Rectal smooth muscle tissue (tissue), 1 donor: ENCODE results near the gene KIF20A.
A peak's percentile ranks its signal among the peaks of the same experiment; 100 is the strongest.
"Not testable (repeated sequence)": the region's sequence is repeated elsewhere in the genome, so short reads cannot be mapped to it uniquely, and the experiment has no call there.

ENCODE experiments used
- H3K27ac ChIP-seq: one replicate; pipeline ENCODE4 v1.7.0; 2013; ENCODE audit warnings: low read depth, low read length, inconsistent platforms
- H3K27me3 ChIP-seq: one replicate; pipeline ENCODE4 v1.7.0; 2013; ENCODE audit warnings: low read length; ENCODE audit not compliant: control insufficient read depth, insufficient read depth
- H3K36me3 ChIP-seq: one replicate; pipeline ENCODE4 v1.7.0; 2013; ENCODE audit warnings: low read length; ENCODE audit not compliant: control insufficient read depth, insufficient read depth
- H3K4me1 ChIP-seq: one replicate; pipeline ENCODE4 v1.7.0; 2013; ENCODE audit warnings: low read length; ENCODE audit not compliant: control insufficient read depth, insufficient read depth
- H3K4me3 ChIP-seq: one replicate; pipeline ENCODE4 v1.7.0; 2013; ENCODE audit warnings: low read length
- H3K9ac ChIP-seq: one replicate; pipeline ENCODE4 v1.7.0; 2013; ENCODE audit warnings: low read length

Gene KIF20A

GRCh38 chr5:138193859-138194258, 14.9 kb downstream of the KIF20A start:
- not testable (repeated sequence) for H3K9ac ChIP-seq, H3K4me1 ChIP-seq, H3K27me3 ChIP-seq, H3K4me3 ChIP-seq, H3K27ac ChIP-seq
- H3K36me3 ChIP-seq = peaks cover 23% of the 10 kb centered on the region

- H3K27ac ChIP-seq = no peak overlapping the region
- H3K9ac ChIP-seq = no peak overlapping the region
Measured at GRCh38 chr5:138210985-138211384, 32.1 kb downstream of the KIF20A start.

DNA sequence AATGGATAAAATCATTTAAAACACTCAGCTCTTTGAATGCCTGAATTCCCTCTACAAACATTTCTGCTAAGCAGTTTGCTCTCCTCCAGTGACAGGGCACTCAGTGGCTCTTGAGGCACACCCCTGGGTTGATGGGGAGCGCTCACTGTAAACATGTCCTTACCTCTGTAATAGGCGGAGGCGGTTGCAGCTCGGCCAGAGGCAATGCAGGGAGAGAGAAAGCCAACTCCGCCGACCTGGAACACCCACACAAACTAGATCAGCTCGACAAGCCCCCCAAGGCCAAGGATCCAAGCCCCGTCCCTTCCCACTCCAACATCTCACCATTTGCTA, 33.9 kb downstream of the KIF20A start:
- Histone ChIP-seq H3K36me3 (no peaks in the 10 kb centered on the region), H3K9ac (peak overlapping the region; percentile 92), H3K27ac (peak overlapping the region; percentile 86), H3K4me1 (peaks cover 3% of the 10 kb centered on the region), H3K4me3 (peak overlapping the region; percentile 100), H3K27me3 (no peaks in the 10 kb centered on the region)

More at GRCh38 chr5:138210985-138211384, 32.1 kb downstream of the KIF20A start:
- Histone ChIP-seq H3K36me3 (no peaks in the 10 kb centered on the region), H3K27me3 (no peaks in the 10 kb centered on the region), H3K4me3 (no peak overlapping the region), H3K4me1 (peaks cover 3% of the 10 kb centered on the region)

DNA sequence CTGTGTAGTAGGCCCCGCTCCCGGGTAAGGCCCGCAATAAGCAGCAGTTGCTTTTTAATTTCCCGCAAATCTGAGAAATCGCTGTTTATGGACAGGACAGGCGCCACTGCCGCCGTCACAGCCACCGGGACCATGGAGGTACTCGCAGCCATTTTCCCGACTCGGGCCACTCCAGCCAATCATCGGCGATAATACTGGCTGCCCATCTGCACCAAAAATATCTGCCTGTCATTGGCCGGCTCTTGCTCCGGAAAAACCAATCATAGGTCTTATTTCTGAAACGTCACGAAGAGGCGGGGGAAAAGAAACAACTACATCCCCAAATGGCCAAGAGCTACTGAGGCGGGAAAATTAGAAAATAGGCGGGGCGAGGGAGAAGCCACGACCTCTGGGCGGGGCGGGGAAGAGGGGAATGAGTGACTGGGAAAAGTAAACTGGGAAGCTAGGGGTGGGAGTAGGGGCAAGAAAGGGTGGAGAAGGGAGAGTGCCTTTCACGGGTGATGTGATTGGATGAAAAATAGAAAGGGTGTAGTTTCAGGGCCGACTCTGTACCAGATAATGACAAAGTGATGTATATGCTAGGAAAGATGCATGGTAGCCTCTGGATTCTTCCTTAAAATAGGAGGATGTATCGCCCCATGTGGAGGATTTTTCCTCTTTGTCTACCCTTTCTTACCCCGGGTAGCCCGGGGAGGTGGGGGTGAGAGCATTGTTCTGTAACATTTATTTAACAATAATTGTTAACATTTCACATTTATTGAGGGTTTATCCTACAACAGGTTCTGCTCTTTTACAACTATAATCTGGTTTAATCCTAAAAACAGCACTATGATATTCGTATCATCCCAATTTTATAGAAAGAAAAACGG, 34.5 kb downstream of the KIF20A start, which contains the start of gene CDC23:
Gene CDC23 (minus strand): TSS at position 163 of the 869 bp plus-strand sequence. CDS start 11 bp downstream, at position 152.
- H3K27ac ChIP-seq = peak within 1 kb of the TSS; percentile 86
- no peaks in the 10 kb centered on the region for H3K36me3 ChIP-seq
- peak within 1 kb of the TSS; percentile 92 for H3K9ac ChIP-seq
- H3K4me1 ChIP-seq = peaks cover 3% of the 10 kb centered on the region
- no peaks in the 10 kb centered on the region for H3K27me3 ChIP-seq
- peak within 1 kb of the TSS; percentile 100 for H3K4me3 ChIP-seq

DNA sequence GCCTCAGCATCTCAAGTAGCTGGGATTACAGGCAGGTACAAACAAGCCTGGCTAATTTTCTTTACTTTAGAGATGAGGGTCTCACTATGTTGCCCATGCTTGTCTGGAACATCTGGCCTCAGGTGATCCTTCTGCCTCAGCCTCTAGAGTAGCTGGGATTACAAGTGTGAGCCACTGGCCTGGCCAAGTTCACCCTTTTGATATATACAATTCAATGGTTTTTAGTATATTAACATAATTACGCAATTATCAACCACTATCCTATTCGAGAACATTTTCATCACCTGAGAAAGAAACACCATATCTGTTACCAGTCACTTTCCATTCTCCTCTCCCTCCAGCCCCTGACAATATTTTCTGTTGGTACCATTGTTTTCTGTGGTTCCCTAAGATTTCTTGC, 37.9 kb downstream of the KIF20A start:
- no peaks in the 10 kb centered on the region for H3K36me3 ChIP-seq
- H3K4me3 ChIP-seq = no peak overlapping the region

GRCh38 chr5:138223532-138223931, 44.6 kb downstream of the KIF20A start:
- H3K4me3 ChIP-seq = no peak overlapping the region
- H3K27me3 ChIP-seq = no peaks in the 10 kb centered on the region
- no peak overlapping the region for H3K27ac ChIP-seq
- H3K4me1 ChIP-seq = no peaks in the 10 kb centered on the region
- no peak overlapping the region for H3K9ac ChIP-seq
- no peaks in the 10 kb centered on the region for H3K36me3 ChIP-seq

More for the DNA sequence above, 37.9 kb downstream of the KIF20A start:
- Histone ChIP-seq H3K27me3 (no peaks in the 10 kb centered on the region), H3K4me1 (peaks cover 3% of the 10 kb centered on the region), H3K9ac (no peak overlapping the region), H3K27ac (no peak overlapping the region)

DNA sequence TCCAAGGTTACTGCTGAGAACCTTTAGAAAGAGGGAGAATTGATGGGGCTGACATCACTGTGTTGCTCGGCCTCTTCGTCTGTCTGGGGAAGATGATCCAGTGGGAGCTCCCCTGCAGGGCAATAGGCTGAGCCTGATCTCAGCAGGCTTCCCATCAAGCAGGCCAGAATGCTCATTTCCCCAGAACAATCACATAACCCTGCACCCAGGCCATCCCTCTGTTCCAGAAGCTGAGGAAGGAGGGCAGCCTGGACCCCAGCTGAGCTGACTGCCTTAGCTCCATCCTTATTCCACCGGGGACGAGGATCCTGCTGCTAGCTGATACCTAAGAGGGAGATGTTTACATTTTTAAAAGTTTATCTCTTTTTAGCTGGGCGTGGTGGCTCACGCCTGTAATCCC, 45.8 kb downstream of the KIF20A start:
- Histone ChIP-seq H3K27ac (no peak overlapping the region), H3K27me3 (no peaks in the 10 kb centered on the region), H3K36me3 (no peaks in the 10 kb centered on the region), H3K4me3 (no peak overlapping the region), H3K4me1 (no peaks in the 10 kb centered on the region), H3K9ac (no peak overlapping the region)

GRCh38 chr5:138226910-138227309, 48.0 kb downstream of the KIF20A start:
- Histone ChIP-seq H3K4me1 (no peaks in the 10 kb centered on the region), H3K36me3 (no peaks in the 10 kb centered on the region)

DNA sequence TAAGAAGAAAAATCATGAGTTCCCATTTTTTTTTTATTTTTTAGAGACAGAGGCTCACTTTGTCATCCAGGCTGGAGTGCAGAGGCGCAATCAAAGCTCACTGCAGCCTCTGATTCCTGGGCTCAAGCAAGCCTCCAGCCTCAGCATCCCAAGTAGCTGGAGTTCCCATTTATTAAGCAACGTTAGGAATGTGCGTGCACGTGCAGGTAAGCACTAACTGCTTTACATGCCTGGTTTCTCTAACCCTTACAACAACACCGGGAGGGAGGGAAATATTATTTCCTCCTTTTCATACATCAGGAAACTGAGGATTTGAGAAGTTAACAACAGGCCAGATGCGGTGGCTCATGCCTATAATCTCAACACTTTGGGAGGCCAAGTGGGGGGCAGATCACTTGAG, 50.5 kb downstream of the KIF20A start:
- Histone ChIP-seq H3K9ac (no peak overlapping the region), H3K27ac (no peak overlapping the region), H3K36me3 (no peaks in the 10 kb centered on the region), H3K27me3 (no peaks in the 10 kb centered on the region), H3K4me3 (no peak overlapping the region), H3K4me1 (no peaks in the 10 kb centered on the region)

More at GRCh38 chr5:138226910-138227309, 48.0 kb downstream of the KIF20A start:
- Histone ChIP-seq H3K27me3 (no peaks in the 10 kb centered on the region), H3K4me3 (no peak overlapping the region), H3K27ac (no peak overlapping the region), H3K9ac (no peak overlapping the region)

DNA sequence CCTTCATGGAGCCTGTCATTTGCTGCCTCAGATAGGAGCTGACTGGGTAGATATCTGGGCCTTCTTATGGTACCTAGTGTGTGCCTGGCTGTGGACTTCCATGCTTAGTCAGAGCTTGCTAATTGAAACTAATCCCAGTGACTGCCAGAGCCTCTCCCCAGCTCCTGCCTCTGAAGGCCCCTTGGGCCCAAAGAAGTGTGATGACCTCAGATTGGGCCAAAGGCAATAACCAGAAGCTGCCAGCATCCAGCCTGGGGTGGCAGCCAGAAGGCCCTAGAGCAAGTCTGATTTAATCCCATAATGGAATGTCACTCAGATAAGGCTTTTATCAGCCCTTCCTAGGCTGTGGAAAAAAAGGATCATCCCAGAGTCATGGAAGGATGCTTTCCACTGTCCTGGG, 51.3 kb downstream of the KIF20A start:
- Histone ChIP-seq H3K36me3 (no peaks in the 10 kb centered on the region), H3K4me3 (no peak overlapping the region), H3K27me3 (no peaks in the 10 kb centered on the region), H3K9ac (no peak overlapping the region), H3K27ac (no peak overlapping the region), H3K4me1 (no peaks in the 10 kb centered on the region)

GRCh38 chr5:138230981-138231589, 52.2 kb downstream of the KIF20A start:
- H3K4me3 ChIP-seq = no peak overlapping the region
- H3K27ac ChIP-seq = no peak overlapping the region
- H3K4me1 ChIP-seq = no peaks in the 10 kb centered on the region
- no peak overlapping the region for H3K9ac ChIP-seq
- no peaks in the 10 kb centered on the region for H3K27me3 ChIP-seq
- H3K36me3 ChIP-seq = no peaks in the 10 kb centered on the region

DNA sequence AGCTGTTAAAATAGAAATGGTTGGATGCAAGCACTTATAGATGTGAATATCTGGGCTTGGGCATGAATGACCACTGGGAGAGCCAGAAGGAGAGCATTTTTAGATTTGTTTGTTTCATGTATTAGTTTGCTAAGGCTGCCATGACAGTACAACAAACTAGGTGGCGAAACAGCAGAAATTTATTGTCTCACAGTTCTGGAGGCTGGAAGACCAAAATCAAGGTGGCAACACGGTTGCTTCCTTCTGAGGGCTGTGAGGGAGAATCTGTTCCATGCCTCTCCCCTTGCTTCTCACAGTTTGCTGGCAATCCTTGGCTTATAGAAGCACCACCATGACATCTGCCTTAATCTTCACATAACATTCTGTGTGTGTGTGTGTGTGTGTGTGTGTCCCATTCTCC, 54.4 kb downstream of the KIF20A start:
- no peaks in the 10 kb centered on the region for H3K27me3 ChIP-seq

More for the DNA sequence above, 54.4 kb downstream of the KIF20A start:
- H3K4me1 ChIP-seq = no peaks in the 10 kb centered on the region
- H3K4me3 ChIP-seq = no peak overlapping the region
- no peaks in the 10 kb centered on the region for H3K36me3 ChIP-seq
- H3K27ac ChIP-seq = no peak overlapping the region
- no peak overlapping the region for H3K9ac ChIP-seq
